HTERT RPE-1 (cell line): Measurements from ENCODE around the gene ZDHHC14.

Experiments
- in situ Hi-C: fragments of 300-500 bp; cut with MboI; formaldehyde crosslinking; loops from 4 replicates; pipeline ENCODE4 v1.14.3; 2020; ENCODE audit warnings: low sequenced_read_pairs

Gene ZDHHC14

DNA sequence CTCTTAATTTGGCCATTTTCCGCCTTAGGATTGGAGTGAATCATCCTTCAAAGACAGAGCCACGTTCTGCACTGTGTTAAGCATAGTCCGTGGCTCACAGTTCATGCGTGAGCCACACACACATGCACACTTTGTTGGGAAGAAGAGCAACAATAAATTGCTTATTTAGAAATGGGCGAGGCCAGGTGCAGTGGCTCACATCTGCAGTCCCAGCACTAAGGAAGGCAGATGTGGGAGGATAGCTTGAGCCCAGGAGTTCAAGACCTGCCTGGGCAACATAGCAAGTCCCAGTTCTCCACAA is 131.3 kb downstream of the ZDHHC14 start:
- in situ Hi-C loops: no loop called here

DNA sequence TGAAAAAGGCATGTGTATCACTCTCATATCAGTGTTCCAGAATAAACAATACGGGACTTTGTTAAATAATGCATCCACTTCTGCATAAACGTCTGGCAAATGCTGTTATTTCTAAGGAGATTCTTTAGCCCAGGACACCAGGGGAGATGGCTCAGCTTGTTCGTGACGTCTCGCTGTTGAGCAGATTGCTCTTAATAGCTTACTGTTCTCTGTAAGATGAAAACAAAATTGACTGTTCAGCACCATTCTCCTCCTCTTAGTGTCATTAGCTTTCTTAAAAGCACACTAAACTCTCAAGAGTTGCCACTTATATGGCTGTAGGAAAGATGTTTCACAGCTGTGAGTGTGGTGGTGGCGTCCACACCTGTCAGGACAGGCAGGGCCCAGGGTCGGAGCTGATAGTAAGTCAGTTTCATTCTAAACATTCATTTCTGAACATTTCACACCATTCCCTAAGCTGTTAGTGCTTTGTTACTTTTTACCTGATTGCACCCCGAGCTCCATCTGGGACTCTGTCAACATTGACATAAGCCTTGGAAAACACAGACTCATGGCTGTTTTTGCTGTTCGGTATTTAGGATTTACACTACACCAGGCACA is 132.1 kb downstream of the ZDHHC14 start:
- in situ Hi-C loops: no loop called here

DNA sequence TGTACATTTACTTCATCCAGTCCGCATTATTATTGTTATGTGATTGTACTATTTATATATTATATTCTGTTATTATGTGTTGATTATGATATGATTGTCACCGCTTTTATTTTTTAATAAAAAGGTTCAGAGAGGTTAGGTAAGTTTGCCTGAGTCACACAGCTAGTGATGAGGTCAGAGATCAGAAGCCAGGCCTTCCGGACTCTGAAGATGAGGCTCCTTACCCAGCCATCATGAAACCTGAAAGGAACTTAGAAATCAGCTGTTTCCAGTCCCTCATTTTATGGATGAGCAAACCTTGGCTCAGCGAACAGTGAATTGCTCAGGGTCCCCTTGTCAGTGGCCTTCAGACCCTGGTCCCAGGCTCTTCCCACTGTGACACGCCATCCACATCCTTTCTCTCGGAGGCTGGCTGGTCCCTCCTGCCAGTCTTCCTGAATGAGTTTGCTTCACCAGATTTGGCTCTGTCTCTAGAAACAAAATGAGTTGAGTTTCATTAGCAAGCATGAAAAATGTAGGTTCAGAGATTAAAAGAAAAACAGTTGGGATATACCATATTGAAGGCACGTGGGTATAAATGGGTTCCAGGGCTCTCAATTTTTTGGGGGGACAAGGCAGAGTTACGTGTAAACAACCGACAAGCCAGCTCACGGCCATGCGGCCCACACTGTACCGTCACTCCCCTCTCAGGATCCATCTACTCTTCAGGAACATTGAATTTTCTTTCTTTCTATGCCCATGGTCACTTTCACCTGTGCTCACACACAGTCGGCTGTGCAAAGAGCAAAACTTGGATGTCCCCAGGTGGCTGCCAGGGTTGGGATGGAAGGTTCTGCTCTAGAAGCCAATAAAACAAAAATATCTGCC is 132.9 kb downstream of the ZDHHC14 start:
- in situ Hi-C loops: no loop called here

DNA sequence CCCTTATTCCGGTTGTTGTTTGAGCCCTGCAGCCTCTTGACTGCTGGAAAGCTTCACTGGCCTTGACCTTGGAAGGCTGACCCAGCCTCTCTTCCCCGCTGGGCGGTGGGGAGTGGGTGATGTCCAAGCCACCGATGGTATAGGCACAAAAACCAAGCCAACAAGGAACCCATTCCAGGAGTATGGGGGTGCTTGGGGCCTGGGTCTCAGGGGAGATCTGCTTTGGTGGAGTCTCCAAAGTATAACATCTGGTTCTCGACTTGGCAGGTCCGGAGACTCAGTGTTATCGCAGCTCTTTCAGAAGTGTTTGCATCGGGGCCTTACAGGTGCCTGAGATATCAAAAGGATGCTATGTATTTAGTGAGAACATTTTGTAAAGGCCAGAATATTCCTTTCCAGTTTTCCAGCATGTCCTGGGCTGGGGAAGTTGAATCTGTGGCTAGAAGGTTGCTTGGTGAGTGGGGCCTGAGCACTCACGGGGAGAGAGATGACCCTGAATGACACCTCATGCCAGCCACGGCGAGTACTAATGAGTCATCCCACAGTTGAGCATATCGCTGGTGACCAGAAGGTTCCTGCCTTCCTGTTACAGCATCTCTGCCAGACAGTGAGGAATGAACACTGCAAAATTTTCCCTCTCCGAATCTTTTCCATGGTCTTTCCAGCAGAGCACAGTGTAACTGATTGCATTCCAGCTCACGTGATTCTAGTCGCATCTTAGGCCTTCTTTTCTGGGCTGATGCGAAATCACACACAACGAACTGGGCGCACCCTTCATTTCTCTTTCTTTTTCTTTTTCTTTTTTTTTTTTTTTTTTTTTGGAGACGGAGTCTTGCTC is 133.9 kb downstream of the ZDHHC14 start:
- in situ Hi-C loops: no loop called here

DNA sequence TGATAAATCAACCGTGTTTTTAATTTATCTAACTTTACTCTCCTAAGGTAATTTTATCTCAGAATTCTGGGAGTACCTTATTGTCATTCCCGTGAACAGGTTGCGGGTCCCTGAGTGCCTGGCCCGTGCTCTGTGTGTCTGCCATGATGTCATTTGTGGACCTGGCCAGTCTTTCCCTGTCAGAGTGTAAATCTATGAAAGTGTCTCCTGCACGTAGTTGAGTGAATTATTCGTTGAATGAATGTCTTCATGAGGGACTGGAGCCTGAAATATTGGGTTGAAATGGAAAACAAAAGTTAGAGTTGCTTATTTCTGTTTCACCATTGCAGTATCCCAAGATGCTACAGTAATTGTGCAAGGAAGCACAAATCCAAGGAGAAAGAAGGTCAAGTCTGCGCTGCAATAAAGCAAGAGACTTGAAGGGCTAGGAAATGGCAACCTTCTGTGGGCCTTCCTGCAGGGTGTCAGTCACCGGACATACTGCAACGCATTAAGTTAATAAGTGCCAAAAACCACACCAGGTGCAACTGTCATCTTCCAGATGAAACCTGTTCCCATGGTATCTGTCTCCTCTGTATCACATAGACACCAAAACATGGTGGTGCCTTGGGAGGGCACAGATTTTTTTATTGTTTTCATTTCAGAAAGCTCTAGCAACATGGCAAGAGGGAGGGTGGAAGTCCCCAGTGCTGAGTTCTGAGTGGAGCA is 135.5 kb downstream of the ZDHHC14 start:
- in situ Hi-C loops: no loop called here

DNA sequence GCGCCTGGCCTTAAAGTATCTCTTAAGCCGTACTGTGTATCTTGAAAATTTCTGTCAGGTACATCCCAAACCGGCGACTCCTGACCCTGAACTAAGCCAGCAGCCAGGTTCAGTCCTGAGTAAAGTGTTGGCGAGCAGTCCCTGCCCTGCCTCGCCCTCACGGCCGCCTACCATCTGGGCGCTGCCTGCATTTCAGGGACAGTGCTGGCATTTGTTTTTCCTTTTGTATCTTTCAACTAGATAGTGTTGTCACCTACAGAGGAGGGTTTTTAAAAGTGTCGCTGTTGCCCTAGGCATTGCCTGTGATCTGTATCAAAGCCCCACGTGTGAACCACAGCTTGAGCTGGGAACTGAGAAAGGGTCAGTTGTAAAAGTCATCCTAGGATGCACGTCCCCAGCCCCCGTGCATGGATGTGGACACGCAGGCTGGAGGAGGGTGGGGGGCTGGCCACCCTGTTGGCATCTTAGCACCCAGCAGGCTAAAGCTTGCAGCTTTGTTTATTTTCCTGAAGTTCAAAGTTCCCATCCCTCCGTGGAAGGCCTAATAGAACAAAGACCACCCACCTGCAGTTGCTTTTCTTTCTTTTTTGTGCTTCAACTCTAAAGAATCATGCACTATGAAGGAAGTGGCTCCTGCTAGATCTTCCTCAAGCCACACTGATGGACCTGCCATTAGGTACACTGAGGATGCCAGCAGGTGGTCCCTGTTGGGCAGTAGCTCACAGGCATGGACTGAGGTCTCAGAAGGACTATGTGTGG is 136.8 kb downstream of the ZDHHC14 start:
- in situ Hi-C loops: no loop called here

DNA sequence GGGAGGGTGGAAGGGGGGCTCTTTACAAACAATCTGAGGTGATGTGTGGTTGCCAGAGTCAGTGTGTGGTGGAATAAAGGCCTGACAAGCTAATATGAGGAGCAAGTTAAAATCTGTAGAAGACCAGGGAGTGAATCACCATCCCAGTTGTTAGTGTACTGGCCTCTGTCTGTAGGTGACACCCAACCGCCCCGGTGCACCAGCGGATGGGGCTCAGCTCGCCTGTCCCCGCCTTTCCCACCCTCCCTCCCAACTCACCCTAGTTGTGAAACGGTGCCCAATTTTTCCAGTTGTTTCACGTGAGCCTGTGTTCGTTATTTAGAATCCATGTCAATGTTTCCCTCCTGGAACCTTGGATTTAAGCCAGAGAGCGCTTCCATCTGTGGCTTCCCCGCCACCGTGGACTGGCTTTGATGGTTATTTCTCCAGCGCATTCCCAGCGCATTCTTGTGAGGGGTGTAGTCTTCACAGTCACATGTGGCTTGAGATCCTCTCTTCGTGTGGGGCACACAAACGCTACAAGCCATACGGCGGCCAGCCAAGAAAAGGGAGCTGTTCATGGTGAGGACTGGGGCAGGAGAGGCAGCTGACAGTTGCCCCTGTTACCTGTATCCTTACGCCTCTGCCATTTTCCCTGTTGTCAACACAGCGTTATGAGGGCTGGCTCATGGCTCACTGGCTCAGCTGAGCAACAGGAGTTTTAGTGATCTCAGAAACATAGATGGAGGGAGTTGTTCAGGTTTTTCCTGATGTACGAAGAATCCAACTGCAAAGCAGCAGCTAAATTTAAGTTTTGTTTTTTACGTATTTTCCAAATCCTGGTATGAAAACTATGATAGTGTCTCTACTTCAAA is 137.6 kb downstream of the ZDHHC14 start:
- in situ Hi-C loops: no loop called here

DNA sequence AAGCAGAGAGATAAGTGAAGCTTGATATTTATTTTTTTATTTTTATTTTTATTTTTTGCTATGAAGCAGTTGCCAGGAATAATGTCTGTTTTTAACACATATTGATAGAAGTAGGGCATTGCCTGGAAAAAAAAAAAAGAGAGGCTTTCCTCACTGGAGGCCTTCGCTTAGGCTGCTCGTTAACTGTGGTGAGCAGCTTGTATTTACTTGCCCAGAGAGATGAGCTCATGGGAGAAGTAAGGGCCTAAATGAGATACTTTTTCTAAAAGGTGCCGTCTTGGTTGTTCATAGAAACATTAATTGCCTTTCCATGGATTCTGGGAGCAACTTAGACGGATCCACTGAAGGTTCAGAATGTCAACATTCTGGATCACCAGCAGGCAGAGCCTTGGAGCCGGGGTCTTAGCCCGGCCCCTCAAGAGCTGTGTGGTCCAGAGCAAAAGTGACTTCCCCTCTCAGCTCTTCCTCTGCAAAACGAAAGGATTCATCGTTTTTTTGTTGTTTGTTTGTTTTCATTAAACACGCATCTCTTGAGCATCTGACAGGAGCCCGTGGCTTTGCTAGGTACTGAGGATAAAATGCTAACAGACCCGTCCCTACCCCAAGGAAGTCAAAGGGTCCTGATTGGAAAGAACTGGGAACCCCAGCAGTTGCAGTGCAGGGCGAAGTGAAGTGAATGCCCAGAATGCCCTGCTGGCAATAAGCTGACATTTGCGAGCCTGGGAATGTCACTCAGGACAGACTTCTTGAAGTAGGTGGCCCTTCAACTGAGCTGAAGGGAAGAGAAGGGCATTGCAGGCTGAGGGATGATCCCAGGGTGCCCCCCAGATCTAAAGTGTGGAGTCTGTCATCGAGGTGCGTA is 138.5 kb downstream of the ZDHHC14 start:
- in situ Hi-C loops: no loop called here

DNA sequence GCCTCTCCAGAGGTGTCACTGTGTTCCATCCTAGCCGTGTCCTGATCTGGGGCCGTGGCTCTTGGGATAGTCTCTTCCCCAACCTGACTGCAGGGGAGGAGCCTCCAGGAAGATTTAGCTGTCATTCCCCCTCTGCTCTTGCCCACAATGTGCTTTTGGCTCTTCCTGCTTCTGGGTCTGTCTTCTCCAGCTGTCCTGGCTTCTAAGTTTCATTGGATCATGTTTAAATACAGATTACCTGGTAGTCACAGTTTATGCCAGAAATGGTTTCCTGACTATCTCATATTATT is 139.1 kb downstream of the ZDHHC14 start:
- in situ Hi-C loops: no loop called here

DNA sequence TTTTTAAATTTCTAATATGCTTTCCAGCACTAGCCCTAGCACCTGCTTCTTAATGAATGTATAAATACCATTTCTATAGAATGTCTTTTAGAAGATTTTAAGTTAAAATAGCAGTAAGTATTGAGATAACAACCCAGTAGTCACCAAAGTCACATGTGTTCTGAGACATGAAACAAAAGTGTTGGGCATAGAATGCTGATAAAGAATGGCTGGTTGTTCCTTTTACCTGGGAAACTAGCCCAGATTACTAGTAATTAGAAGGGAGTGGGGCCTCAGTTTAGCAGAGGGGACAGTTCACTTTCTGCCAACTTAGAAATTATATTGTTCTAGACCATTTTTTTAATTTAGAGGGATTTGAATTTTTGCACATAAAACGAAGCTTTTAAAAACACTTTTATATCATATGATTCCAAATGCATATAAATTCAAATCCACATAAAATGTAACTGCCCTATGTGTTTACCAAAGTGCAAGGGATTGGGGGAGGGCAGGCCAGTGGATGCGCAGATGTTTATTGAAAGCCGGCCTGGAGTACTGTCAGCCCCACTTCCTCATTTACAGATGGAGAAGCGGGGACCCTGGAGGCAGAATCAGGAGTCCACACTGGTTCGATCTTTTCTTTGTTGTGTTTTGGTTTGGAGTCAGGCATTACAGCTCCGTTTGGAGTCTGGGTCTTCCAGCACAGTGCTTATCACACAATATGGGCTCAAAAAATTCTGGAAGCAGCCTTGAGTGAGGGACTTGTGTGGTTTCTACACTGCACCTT is 139.8 kb downstream of the ZDHHC14 start:
- in situ Hi-C loops: no loop called here

DNA sequence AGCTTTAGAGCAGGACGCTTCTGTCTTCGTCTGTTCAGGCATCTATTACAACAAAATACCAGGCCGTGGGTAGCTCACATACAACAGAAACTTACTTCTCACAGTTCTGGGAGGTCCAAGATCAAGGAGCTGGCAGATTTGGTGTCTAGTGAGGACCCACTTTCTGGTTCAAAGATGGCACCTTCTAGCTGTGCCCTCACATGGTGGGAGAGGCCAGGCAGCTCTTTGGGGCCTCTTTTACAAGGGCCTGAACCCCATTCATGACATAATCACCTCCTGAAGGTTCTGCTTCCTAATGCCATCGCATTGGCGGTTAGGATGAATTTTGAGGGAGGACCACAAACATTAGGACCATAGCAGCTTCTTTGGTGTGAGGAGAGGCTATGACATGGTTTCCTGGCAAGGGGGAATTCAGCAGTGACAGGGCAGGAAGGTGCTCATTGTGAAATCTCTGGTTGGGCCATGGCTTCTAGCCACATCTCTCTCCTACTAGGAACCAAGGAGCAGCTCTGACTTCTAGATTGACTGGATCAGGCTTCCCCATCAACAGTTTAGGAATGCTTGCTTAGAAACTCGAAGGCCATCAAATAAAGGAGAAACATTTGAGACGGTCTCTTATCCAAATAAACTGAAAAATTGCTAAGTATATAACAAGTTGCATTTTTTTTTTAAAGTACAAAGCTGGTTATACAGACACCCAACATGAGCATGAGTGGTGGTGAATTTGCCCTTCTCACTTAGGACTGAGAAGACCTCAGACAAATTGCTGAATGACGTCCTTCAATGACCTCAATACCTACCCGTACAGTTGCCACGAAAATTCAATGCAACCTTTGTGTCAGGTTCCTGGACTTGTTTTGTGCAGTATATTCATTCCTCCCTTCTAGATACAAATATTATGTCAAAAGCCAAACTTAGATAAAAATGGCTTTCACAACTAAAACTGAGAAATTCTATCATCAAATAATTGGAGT is 140.7 kb downstream of the ZDHHC14 start:
- in situ Hi-C loops: no loop called here

DNA sequence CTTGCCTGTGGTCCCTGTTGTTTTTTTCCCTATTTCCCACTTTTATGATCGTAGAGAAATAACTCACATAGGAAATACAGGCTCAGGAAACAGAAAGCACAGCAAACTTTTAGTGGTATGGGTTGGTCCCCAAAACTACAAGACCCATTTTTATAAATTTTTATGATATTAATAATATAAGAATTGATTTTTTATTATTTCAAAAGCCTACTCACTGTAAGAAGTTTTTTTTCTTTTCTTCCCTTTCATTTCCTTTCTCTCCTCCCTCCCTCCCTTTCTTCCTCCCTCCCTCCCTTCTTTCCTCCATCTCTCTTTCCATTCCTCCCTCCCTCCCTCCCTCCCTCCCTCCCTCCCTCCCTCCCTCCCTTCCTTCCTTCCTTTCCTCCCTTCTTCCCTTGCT is 141.5 kb downstream of the ZDHHC14 start:
- in situ Hi-C loops: no loop called here

DNA sequence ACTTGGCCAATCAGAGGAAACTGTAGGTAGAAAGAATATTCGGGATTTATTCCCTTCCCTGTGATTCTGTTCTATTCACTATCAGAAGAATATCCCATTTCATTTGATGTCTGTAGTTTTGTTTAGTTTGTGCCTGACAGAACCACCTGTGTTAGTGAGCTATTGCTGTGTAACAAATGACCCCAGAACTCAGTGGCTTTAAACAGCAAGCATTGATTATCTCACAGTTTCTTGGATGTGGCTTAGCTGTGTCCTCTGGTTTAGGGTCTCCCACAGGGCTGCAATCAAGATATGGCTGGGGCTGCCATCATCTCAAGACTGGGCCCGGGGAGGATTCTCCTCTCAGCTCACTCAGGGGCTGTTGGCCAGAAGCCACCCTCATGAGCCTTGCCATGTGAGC is 143.7 kb downstream of the ZDHHC14 start:
- in situ Hi-C loops: no loop called here

DNA sequence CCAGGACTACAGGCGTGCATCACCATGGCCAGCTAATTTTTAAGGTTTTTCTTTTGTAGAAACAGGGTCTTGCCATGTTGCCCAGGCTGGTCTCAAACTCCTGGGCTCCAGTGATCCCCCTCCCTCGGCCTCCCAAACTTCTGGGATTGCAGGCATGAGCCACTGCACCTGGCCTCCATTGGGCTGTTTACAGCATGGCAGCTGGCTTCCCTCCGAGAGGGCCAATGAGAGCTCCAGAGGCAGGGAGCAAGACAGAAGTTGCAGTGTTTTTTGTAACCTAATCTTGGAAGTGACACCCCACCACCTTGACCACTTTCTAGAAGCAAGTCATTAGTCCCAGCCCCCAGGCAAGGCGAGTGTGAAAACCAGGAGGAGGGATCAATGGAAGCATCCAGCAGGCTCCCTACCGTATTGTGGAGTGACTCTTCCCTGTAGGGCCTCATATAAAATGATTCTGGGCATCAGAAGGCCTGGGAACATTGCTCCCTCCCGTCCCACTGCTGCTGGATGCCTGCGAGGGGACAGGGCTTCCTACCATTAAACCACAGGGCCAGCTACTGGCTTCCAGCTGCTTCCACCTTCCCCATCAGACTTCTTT is 144.4 kb downstream of the ZDHHC14 start:
- in situ Hi-C loops: no loop called here

DNA sequence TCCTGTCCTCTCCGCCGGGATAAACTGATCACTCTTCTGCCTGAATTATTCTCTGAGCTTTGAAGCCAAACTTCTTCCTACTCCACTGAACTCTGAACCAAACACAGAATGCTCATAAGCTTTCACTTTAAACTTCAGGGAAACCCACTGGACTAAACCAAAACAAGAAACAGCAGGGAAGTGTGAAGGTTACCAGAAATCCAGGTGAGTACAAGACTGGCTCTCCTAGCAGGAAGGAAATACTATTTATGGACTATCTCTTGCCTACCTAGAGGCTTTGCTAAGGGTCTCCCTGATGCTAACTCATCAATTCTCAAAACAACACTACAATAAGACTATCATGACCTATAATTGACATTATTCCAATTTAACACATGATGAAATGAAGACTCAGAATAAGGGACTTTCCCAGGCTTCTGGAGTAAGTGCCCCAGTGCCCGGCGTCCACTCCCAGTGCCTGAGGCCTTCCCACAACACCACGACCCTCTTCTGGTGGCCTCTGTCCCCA is 145.0 kb downstream of the ZDHHC14 start:
- in situ Hi-C loops: no loop called here

DNA sequence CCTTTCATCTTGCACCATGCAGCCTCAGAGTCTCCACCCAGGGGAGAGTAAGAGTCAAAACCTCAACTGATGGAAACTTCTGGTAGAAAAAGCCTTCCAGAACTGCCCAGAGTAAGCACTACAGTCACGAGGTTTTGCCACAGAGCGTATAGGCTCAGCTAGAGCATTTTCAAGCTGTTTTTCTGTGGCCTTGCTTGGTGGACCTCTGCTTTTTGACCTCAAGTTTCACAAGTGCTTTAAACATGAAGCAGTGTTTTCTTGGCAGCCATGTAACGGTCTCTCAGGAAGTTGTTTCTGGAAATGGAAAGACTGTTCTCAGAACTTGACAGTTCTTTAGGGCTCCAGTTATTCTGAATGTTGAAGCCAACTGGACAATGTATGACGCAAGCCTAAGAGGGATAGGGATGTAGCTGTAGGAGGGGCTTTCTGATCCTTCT is 146.5 kb downstream of the ZDHHC14 start:
- in situ Hi-C loops: no loop called here
